AG04449 (cell line): ENCODE measurements around the gene PIGU.

Experiments
- CTCF ChIA-PET: fragments of 350-600 bp; formaldehyde crosslinking; extraction: SDS; loops from one replicate; lab custom pipeline; 2021; ENCODE audit warnings: antibody characterized with exemption; lab: Yijun Ruan, JAX
- POLR2A ChIA-PET: fragments of 400-600, 350-600 bp; formaldehyde crosslinking; extraction: SDS; loops from one replicate; lab custom pipeline; 2020; ENCODE audit warnings: antibody characterized with exemption, inconsistent platforms; lab: Yijun Ruan, JAX
- DNase-seq: peaks from one replicate; pipeline ENCODE4 v3.0.0-alpha.2; 2010; ENCODE audit warnings: low read depth, low spot score
- H3K4me3 ChIP-seq: 2 replicates; pipeline ENCODE4 v1.5.1; 2011; ENCODE audit warnings: low read depth, mild to moderate bottlenecking, control low read depth, low read length
- TF ChIP-seq, protein P1 (sequence below): IDR thresholded peaks from one replicate; pipeline ENCODE4 v1.5.1; 2011; ENCODE audit warnings: mild to moderate bottlenecking, moderate library complexity, low read length, control low read depth, inconsistent platforms; ENCODE audit not compliant: insufficient read depth; ENCODE audit errors: missing control alignments

The PIGU gene

DNA sequence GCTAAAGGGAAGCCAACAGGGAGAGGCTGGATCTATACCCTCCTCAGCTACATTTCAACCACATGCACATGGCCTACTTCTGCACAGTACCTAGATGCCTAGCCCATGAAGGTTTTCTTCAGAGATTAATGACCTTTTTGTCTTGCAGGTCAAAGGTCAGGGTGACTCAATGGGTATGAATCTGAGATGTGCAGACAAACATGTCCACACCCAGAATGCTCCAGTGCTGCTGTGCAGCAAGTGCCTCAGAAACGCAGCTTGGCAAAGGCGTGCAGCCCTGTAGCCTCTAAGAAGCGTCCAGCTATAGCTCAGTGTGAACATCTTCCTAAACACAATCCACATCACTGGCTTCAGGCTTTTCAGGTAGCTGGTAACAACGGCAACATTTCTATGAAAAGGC is 94.0 kb downstream of the PIGU start:
- no peak for DNase-seq

DNA sequence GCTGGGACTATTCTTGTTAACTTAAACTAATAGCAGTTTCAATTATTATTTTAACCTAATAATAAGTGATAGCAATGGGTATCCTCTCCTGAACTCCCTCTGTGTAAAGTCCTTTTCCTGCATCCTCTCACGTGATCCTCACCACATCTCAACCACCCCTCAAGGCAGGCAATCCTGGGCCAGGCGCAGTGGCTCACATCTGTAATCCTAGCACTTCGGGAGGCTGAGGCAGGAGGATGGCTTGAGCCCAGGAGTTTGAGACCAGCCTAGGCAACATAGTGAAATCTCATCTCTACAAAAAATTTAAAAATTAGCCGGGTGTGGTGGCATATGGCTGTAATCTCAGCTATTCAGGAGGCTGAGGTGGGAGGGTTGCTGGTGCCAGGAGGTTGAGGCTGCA is 94.7 kb downstream of the PIGU start:
- ChIA-PET CTCF (interaction anchor here (1.4 to 8.6 kb wide), 2 partner anchors 19 to 186 kb away, joined by 3 to 102 read pairs; no protein-coding TSS in a partner anchor), POLR2A (no interaction called here)
- no peak for DNase-seq
- TF ChIP-seq, protein P1, sequence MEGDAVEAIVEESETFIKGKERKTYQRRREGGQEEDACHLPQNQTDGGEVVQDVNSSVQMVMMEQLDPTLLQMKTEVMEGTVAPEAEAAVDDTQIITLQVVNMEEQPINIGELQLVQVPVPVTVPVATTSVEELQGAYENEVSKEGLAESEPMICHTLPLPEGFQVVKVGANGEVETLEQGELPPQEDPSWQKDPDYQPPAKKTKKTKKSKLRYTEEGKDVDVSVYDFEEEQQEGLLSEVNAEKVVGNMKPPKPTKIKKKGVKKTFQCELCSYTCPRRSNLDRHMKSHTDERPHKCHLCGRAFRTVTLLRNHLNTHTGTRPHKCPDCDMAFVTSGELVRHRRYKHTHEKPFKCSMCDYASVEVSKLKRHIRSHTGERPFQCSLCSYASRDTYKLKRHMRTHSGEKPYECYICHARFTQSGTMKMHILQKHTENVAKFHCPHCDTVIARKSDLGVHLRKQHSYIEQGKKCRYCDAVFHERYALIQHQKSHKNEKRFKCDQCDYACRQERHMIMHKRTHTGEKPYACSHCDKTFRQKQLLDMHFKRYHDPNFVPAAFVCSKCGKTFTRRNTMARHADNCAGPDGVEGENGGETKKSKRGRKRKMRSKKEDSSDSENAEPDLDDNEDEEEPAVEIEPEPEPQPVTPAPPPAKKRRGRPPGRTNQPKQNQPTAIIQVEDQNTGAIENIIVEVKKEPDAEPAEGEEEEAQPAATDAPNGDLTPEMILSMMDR: no peak
- H3K4me3 ChIP-seq: no peak overlapping the region

More for the DNA sequence above, 94.0 kb downstream of the PIGU start:
- ChIA-PET POLR2A (no interaction called here), CTCF (interaction anchor here (1.2 to 8.6 kb wide), 2 partner anchors 185 to 270 kb away, joined by 4 to 102 read pairs; no protein-coding TSS in a partner anchor)
- no peak overlapping the region for H3K4me3 ChIP-seq
- TF ChIP-seq, protein P1: no peak

DNA sequence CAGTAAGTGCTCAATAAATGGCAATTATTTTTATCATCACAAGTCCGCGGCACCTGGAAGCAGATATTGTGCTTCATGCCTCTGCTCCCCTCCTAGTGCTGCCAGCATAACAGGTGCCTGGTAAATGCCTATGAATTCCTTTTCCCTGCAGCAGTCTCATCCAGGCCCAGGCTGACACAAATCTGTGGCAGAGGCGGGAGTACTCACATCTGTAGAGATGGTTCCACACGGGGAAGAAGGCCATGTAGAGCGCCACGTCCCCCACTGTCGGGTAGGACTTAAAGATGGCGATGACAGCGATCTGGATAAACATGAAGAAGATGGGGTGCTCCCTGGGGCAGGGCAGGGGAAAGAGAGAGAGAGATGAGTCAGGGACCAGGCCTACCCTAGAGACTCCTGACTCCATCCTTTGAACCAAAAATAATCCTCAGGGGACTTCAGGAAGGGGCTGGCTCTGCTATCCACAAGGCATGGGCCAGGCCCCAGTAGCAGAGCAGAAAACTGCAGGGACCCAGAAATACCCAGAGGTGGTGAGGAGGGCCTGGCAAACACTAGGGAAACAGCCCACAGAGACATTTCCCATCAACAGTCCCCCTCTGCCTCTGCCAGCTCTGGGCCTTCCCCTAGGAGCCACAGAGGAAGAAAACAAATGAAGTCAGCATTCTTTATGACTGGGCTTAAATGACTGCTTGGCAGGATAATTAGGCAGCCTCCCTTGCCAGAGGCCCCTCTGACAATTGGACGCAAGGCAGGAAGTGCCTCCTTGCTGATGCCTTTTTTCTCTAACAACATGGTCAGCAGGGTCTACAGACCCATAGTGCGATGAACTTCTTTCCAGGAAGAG is 95.3 kb downstream of the PIGU start:
- TF ChIP-seq, protein P1: no peak
- no peak for DNase-seq
- H3K4me3 ChIP-seq: no peak overlapping the region
- POLR2A ChIA-PET: no interaction called here
- CTCF ChIA-PET: interaction anchor here (1.4 to 8.6 kb wide), 4 partner anchors 18 to 187 kb away, joined by 3 to 102 read pairs (median 16); no protein-coding TSS in a partner anchor

DNA sequence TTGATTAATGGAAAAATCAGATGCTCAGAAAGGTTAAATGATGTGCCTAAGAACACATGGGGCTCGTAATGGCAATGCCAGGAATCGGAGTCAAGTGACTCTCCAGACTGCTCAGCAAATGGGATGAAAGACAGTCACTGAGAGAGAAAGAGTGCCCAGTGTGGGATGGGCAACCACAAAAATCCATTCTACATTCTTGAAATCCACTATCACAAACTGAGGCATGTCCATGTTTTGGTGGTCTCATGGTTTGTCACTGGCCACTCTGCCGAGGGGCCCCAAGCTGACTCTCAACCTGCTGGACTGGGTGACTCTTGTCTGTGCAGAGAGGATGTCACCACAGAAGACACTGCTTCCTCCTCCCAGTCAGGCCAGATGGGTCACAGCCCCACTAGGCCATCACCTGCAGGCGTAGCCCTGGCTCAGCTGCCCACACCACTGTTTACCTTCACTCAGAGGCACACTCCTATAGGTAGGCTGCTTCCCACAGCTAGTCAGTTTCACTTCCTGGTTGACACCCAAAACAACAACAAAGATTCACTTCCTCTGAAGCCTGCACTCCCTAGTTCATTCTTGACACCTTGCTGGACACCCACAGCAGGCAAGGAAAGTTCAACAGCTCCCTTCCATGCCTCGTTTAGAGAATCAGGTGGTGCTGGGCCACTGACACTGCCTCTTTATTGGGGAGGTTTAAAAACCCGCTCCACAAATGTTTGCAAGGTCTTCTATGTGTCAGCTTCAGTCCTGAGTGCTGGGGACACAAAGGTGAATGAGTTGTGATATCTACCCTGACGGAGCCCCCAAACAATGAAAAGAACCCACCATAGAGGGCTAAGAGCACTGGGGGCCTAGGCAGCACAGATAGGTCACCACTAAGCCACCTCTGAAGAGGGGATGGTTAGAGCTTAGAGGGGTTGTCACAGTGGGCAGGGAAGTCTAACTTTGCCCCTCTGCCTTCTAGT is 96.6 kb downstream of the PIGU start:
- POLR2A ChIA-PET: no interaction called here
- TF ChIP-seq, protein P1: no peak
- CTCF ChIA-PET: interaction anchor here (0.9 to 8.6 kb wide), 9 partner anchors 9 to 188 kb away, joined by 3 to 102 read pairs (median 8); no protein-coding TSS in a partner anchor
- H3K4me3 ChIP-seq: no peak overlapping the region
- no peak for DNase-seq

DNA sequence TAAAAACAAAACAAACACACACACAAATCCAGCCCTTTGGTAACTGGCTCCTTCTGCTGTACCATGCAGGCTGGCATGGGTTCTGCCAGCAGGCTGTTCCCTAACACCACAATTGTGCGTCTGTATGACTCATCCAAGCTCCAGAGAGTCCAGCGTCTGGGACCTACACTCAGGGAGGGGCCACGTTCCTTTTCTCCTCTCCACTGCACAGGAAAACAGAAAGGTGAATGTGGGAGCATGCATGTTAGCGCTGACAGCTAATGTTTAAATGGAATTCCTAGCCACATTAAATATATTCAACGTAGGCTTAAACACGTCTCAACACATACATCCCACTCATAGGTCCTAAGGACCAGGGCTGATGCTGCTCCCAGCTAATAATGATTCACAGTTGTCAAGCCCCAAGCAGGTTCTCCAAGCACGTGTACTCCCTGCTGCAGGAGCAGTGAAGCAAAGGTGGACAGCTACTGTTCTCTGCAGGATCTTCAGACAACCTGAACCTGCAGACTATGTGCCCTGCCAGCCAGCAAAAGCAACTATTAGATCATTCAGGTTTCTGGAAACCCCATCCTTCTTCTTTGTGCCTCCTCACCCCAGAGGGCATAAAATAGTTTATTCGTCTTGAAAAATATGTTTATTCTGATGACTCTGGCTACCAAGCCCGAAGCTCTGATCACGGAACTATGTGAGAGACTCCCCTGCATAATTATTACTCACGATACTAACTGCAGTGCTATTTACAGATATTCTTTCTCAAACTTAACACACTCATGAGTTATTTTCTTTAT is 97.5 kb downstream of the PIGU start:
- DNase-seq: no peak
- CTCF ChIA-PET: interaction anchor here (0.7 to 8.6 kb wide), 17 partner anchors 8 to 387 kb away, joined by 3 to 102 read pairs (median 4); no protein-coding TSS in a partner anchor

More for the DNA sequence above, 97.5 kb downstream of the PIGU start:
- TF ChIP-seq, protein P1: peak; percentile 73
- no peak overlapping the region for H3K4me3 ChIP-seq
- POLR2A ChIA-PET: interaction anchor here (0.6 to 1.2 kb wide), 2 partner anchors 134 to 817 kb away, joined by 3 to 7 read pairs; no protein-coding TSS in a partner anchor
